ENCODE results near the gene RASL10B.

RASL10B gene

DNA sequence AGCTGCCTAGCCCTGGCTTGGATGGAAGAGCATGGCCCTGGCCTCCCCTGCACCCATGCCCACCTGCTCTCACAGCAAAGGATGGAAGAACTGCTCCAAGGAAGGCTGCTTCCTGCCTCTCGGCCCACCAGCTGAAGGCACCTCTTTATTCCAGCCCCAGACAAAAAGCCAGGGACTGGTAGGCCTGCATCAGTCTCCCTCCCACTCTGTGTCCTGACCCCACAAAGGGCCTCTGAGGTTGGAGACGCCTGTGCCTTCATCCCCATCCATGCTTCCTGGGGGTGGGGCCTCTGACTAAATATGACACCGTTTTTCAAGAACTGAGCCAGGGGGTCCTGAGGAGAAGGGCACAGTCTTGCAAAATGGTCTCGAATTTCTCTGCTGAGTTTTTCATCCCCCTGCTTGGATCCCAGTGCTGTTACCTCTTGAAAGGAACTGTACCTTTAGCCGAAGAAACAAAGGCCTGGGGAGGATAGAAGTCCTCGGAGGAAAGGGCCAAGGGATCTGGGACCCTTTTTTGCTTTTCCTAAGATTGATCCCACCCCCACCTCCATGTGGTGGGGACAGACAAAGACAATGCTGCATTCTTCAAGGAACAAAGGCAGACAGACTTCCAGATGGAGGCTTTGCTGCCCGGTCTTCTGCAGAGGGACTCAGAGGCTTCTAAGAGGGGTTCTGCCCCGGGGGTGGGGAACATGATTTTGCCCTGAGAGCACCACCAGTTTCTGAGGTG, 34.5 kb downstream of the RASL10B start:
- DNase-seq (ENCODE audit: low read depth), result no peak

- DNase-seq (ENCODE audit: low read depth), result no peak
Measured at GRCh38 chr17:35766489-35766877, 35.0 kb downstream of the RASL10B start.

- DNase-seq (ENCODE audit: low read depth), result no peak
Measured at GRCh38 chr17:35766903-35767510, 35.6 kb downstream of the RASL10B start.

GRCh38 chr17:35768797-35769196, 37.4 kb downstream of the RASL10B start:
- DNase-seq (ENCODE audit: low read depth), result no peak

DNA sequence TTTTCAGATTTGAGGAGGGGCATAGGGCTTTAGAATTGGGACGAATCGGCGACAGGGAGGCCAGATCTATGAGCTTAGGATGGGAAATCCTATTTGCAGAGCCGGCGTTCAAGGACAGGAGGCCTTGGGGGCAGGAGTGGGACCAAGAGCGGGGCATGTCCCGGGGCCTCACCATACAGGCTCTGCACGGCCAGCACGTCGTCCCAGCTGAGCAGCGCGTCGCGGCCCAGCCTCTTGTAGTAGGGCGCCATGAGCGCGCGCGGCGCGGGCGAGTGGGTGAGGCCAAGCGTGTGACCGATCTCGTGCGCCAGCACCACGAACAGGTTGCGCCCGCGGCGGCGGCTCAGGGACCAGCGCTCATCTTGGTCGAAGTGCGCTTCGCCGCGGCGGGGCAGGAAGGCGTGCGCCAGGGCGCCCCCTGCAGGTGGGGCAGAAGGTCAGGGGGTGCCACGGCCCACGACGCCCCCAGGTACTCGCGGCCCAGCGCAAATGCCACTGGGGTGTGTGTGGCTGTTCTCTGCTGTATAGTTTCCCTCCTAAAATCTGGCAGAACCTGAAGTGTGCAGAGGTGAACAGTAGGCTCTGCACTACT, 38.6 kb downstream of the RASL10B start:
- DNase-seq (ENCODE audit: low read depth), result no peak

GRCh38 chr17:35773129-35773528, 41.7 kb downstream of the RASL10B start:
- DNase-seq (ENCODE audit: low read depth), result no peak

- no peak for DNase-seq (ENCODE audit: low read depth)
Measured at GRCh38 chr17:35773679-35774425, 42.4 kb downstream of the RASL10B start.

GRCh38 chr17:35774499-35774898, 43.1 kb downstream of the RASL10B start:
- DNase-seq (ENCODE audit: low read depth), result no peak

DNA sequence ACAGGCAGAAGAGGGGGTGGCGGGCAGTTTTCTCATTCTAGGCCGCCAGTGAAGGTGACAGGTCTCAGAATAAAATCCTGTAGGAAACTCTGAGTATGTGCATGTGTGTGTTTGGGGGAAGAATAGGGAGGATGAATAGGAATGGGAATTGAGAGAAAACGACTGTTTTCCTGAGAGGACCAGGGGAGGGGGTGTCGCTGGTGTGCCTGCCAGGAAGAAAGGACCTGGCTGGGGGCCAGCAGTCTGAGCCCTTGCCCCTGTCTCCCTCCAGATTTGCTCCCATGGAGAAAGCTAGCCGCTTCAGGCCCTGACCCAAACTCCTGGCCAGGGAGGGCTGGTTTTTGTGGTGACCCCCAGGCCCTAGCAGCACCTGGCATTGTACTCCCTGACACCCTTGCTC, 43.6 kb downstream of the RASL10B start:
- no peak for DNase-seq (ENCODE audit: low read depth)

GRCh38 chr17:35775583-35775982, 44.1 kb downstream of the RASL10B start:
- DNase-seq (ENCODE audit: low read depth), result no peak

DNA sequence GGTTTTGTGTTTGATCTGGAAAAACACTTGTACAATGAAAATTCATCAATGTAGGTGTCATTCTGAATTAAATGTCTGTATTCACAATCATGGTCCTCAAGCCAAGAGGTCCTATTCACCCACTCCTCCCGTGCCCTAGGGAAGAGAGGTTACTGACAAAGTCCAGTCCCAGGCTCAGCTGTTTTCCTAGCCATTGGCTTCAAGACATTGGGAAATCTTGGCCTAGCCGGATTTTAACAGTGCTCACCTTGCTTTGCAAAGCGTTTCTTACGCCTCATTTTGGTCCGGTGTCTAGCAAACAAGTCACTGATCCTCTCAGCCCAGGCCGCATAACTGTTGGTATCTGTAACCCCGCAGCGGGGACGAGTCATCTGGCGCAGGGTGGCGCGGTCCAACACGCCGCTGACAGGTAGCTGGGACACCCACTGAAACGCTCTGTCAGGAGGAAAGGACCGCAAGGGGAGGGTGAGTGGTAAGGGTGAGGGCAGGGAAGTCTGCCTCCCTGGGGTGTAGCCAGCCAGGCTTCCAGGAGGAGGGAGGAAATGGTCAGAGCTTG, 47.3 kb downstream of the RASL10B start:
- no peak for DNase-seq (ENCODE audit: low read depth)

DNA sequence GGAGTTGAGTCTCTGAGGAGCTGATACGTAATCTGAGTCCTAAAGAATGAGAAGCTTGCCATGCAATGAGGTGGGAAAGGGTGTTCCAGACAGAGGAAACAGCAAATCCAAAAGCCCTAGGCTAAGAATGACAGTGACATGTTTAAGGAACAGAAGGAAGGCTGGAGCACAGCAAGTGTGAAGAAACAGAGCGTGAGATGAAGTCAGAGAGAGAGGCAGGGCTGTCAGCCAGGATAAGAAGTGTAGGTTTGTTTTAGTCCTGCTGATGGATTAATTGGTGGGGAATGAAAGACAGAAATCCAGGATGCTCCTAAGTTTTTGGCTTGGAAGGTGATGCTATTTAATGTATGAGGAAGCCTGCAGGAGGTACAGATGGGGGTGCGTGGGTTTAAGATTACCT, 49.5 kb downstream of the RASL10B start:
- no peak for DNase-seq (ENCODE audit: low read depth)

DNA sequence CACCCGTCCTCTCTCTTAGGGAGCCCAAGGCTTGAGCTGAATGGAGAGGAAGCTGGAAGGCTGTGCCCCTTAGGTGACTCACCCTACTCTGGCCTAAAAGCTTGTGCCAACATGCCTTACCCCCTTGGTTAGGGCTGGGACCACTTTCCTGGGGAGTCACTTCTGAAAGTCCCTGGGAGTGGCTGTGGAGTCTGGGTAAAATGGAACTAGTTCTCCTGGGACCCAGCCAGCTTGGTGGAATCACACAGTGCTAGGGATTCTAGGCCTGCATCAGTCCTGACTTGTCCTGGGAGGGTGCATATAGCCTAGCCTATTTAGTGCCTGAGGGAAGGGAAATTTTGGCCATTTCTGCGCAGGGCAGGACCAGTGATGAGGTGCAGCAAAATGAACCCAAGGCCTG, 53.5 kb downstream of the RASL10B start:
- DNase-seq (ENCODE audit: low read depth), result no peak

DNA sequence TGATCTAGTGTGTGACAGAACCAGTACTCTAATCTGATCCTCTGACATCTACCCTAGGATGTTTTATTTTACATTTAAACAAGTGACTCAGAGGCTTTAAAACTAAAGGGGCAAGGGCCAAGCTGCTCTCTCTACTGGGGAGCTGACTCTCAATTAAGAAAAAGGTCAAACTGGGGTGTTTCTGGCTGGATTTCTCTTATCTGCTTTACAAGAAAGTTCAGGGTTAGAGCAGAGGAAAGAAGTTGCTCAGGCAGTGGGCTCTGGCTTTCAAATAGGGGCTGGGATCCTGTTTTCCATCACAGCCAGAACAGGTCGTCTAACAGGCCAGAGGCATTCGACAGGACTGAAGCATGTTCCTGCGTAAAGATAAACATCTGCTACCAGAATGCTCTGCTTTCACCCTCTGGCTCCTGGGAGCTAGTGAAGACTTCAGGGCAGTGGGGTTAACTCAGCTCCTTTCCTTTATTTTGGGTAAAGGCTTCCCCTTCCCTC, 55.5 kb downstream of the RASL10B start:
- DNase-seq (ENCODE audit: low read depth), result no peak

DNA sequence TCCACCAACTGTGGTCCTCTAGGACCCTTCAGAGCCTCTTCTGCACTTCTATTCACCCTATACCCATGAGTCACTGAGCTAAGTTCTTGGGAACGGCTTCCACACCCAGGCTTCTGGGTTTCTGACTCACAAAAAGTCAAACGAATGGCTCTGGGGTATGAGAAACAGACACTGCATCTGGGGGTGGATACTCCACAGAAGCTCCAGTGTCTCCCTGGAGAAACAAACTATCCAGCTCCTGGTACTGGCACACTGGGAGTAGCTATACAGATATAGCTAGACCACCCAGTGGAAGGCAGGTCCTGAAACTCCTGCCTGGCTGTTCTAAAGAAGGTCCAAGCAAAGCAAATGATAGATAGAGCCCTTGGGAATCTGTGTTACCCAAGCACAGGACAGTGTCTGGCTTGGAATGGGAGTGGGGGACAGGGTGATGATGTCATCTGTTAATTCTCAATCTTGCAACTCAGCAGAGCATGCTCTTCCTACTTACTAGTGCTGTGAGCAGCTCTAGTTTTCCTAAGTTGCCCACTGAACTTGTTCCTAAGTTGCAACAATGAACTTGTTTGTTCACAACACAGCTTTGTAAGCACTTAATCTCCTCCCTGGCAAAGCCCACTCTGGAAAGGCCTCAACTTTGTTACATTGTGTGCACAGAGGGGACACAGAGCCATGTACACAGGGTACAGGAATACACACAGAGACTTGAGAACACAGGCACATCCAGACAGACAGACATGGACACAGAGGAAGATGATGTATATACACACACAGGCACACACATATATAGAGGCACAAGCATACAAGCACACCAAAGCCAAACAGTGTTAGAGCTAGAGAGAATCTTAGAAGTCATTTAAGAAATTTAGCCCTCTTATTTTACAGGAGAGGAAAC, 57.3 kb downstream of the RASL10B start:
- no peak for DNase-seq (ENCODE audit: low read depth)

DNA sequence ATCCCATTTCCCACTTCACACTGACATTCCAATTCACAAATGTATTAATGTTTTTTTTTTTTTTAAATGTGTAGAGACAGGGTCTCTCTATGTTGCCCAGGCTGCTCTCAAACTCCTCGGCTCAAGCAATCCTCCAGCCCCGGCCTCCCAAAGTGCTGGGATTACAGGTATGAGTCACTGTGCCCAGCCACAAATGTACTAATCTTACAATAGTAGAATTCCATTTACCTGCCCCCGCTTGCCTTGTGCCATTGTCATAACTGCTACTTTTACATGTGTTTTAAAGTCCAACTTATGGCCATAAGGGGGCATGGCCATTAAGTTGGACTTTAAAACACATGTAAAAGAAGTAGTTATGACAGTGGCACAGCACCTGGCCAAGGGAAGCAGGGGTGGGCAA, 59.4 kb downstream of the RASL10B start:
- no peak for DNase-seq (ENCODE audit: low read depth)

DNA sequence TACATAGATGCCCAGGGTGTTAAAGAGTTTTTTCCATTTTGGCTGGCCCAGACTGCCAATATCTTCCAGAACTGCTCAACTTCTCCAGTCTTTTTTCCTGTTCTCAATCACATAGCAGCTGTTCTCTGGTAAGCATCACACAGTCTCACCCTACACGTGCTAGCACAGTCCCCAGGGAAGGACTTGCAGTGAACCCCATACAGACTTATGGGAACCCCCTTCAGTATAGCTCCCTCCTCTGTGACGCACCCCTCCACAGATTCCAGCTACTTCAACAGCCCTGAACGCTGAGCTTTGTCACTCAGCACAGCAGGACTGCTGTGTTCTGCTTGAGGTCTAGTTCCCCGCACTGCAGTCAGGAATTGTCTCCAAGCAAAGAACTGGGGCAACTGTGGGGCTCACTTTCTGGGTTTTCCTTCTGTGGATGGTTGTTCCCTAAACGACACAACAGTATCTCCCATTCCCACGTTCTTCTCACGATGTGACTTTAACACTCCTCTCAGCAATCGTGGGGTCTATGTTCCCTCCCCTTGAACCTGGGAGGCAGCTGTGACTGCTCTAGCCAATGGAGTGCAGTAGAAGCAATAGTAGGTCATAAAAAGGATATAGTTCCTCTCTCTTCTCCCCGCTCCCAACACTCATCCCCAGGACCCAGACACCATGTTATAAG, 60.4 kb downstream of the RASL10B start:
- DNase-seq (ENCODE audit: low read depth), result no peak
